ENCODE results near the gene SFN. TPM values are rescaled to one million over a fixed set of nuclear protein-coding genes. Genes with fewer than 3 reads are reported as not detected.

Gene SFN
- total and polyA plus RNA-seq, 2 donors (not counting 3 experiments of a cell fraction or from before 2014, with no cell fraction given) = 0.08 to 0.33 TPM

DNA sequence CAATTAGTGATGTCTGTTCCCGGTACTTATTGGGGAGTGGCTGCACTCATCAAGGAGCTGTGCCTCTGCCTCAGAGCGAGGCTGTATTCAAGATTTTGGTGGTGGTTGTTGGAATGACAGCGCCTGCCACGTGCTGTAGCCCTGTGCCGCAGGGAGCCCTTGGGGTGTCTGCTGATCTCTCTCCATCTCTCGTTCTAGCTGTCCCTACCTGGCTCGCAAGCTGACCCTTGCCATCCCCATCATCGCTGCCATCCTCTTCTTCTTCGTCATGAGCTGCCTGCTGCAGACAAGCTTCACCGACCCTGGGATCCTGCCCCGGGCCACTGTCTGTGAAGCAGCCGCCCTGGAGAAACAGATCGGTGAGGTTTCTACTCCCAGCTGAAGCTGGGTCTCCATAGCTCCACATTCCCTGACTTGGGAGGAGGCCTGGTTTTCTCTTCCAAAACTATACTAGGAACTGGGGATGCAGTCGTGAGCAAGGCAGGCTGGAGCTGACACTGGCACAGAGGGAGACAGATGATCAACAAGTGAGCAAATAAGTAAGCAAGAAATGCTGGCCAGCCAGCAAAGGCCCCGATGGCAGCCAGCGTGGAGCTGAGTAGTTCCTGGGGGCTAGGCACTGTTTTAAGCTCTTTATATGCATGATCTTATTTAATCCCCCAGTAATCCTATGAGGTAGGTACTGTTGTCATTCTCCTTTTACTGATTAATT lies 30.5 kb upstream of the SFN start:
- Histone ChIP-seq H3K4me1 (ENCODE audit: control insufficient read depth, extremely low read depth, insufficient read depth, low read length) (peaks cover 5% of the 10 kb centered on the region), H3K27ac (ENCODE audit: insufficient read depth, low read depth, low read length) (no peak overlapping the region), H3K4me3 (replicated peaks in 1 of 3; ENCODE audit: insufficient read depth in 1 of 3, low read depth in 1 of 3, low read length in 3 of 3) (no peak overlapping the region), H3K4me2 (ENCODE audit: insufficient read depth, low read length) (no peak overlapping the region), H3K9me3 (replicated peaks; ENCODE audit: control insufficient read depth, insufficient read depth, low read length) (no peaks in the 10 kb centered on the region), H3K27me3 (ENCODE audit: control insufficient read depth in 2 of 2, insufficient read depth in 2 of 2, low read length in 2 of 2) (no peaks in the 10 kb centered on the region), H2AFZ (ENCODE audit: low read depth, low read length) (no peak overlapping the region), H4K20me1 (replicated peaks; ENCODE audit: control insufficient read depth, extremely low read depth, insufficient read depth, low read length) (no peaks in the 10 kb centered on the region), H3K9ac (replicated peaks; ENCODE audit: extremely low read depth, insufficient read depth, low read length) (no peak overlapping the region), H3K79me2 (ENCODE audit: control insufficient read depth, insufficient read depth, low read length) (peaks cover 20% of the 10 kb centered on the region), H3K36me3 (ENCODE audit: control insufficient read depth in 2 of 2, extremely low read depth in 1 of 2, insufficient read depth in 2 of 2, low read length in 2 of 2) (peaks cover 2 to 34% of the 10 kb centered on the region in 2 experiments), H3K9me1 (replicated peaks; ENCODE audit: control insufficient read depth, extremely low read depth, insufficient read depth, low read length) (no peaks in the 10 kb centered on the region)
- FAIRE-seq (no peak), DNase-seq (ENCODE audit: low read depth, low spot score) (no peak)
- ChIA-PET POLR2A (no interaction called here), CTCF (interaction anchor here (0.8 kb wide), 1 partner anchor 17 kb away, joined by 3 read pairs; no protein-coding TSS in a partner anchor)
- TF ChIP-seq POLR2AphosphoS5 (IDR thresholded peaks at IDR 0.05; ENCODE audit: insufficient read depth, low read depth, low read length) (no peak), JUN (IDR thresholded peaks at IDR 0.05; ENCODE audit: borderline replicate concordance, insufficient read depth, insufficient read length, low read depth) (no peak), GATA2 (IDR thresholded peaks at IDR 0.05; ENCODE audit: insufficient read depth, insufficient read length, low read depth, low read length) (no peak), EZH2 (IDR thresholded peaks at IDR 0.05; ENCODE audit: borderline replicate concordance, low read depth, low read length, severe bottlenecking) (no peak), POLR2A (IDR thresholded peaks at IDR 0.05; ENCODE audit: low read depth, low read length) (no peak), FOS (IDR thresholded peaks at IDR 0.05; ENCODE audit: borderline replicate concordance, insufficient read depth, low read length) (no peak), MYC (IDR thresholded peaks at IDR 0.05; ENCODE audit: low read depth, low read length) (no peak), CTCF (IDR thresholded peaks at IDR 0.05; ENCODE audit: extremely low read depth in 1 of 2, insufficient read depth in 1 of 2, low read depth in 1 of 2, low read length in 2 of 2) (no peak)
- TF ChIP-seq, protein P1, sequence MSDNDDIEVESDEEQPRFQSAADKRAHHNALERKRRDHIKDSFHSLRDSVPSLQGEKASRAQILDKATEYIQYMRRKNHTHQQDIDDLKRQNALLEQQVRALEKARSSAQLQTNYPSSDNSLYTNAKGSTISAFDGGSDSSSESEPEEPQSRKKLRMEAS (IDR thresholded peaks at IDR 0.05; ENCODE audit: insufficient read depth, insufficient read length) = no peak
- no TSS peak for BruUV-seq (replicated peaks)
- dilution Hi-C loops (cut with MboI; ENCODE audit: extremely low pct_ligation_motif_present, low sequenced_read_pairs) = no loop called here
- intact Hi-C loops (cut with micrococcal nuclease) = no loop called here
